DND-41 (cell line): ENCODE data around the gene CYP46A1.

Experiments
- ATAC-seq: fragments of 200-7000 bp; cut with Tn5 transposase; 3 replicates; pipeline ENCODE4 v1.9.1; 2021; ENCODE audit warnings: low read depth; ENCODE audit not compliant: insufficient read depth
- DNase-seq: peaks from one replicate; pipeline ENCODE4 v3.0.0-alpha.2; 2020
- H2AFZ ChIP-seq: 2 replicates; pipeline ENCODE4 v1.6.0; 2012; ENCODE audit warnings: low read depth, low read length
- H3K27ac ChIP-seq: 2 replicates; pipeline ENCODE4 v1.5.1; 2012; ENCODE audit warnings: low read length, inconsistent platforms
- H3K27me3 ChIP-seq: fragments of 200-600 bp; sonication (generic); 2 replicates; pipeline ENCODE4 v1.6.0; 2012; ENCODE audit warnings: low read length, mild to moderate bottlenecking, inconsistent platforms; ENCODE audit not compliant: insufficient read depth, poor library complexity
- H3K36me3 ChIP-seq: 2 replicates; pipeline ENCODE4 v1.5.1; 2012; ENCODE audit warnings: low read length, inconsistent platforms; ENCODE audit not compliant: insufficient read depth
- H3K4me1 ChIP-seq: 2 replicates; pipeline ENCODE4 v1.5.1; 2012; ENCODE audit warnings: mild to moderate bottlenecking, low read length; ENCODE audit not compliant: insufficient read depth
- H3K4me2 ChIP-seq: 2 replicates; pipeline ENCODE4 v1.6.0; 2012; ENCODE audit warnings: mild to moderate bottlenecking, moderate library complexity, low read length, inconsistent platforms; ENCODE audit not compliant: insufficient read depth
- H3K4me3 ChIP-seq, 2 experiments: fragments of 200-600 bp in 1 of 2; shearing (Covaris generic) in 1 of 2; 2 replicates each; pipeline ENCODE4 v1.5.1; 2012 to 2016; ENCODE audit warnings: inconsistent platforms in 2 of 2, low read length in 2 of 2, mild to moderate bottlenecking in 2 of 2, low read depth in 1 of 2, moderate library complexity in 1 of 2
- H3K79me2 ChIP-seq: 2 replicates; pipeline ENCODE4 v1.6.0; 2012; ENCODE audit warnings: low read length, inconsistent platforms; ENCODE audit not compliant: insufficient read depth
- H3K9ac ChIP-seq: 2 replicates; pipeline ENCODE4 v1.6.0; 2012; ENCODE audit warnings: low read depth, mild to moderate bottlenecking, inconsistent platforms, low read length, moderate library complexity
- H3K9me3 ChIP-seq: 2 replicates; pipeline ENCODE4 v1.5.1; 2012; ENCODE audit warnings: low read length, moderate library complexity, mild to moderate bottlenecking, inconsistent platforms; ENCODE audit not compliant: insufficient read depth, severe bottlenecking
- H4K20me1 ChIP-seq: 2 replicates; pipeline ENCODE4 v1.6.0; 2012; ENCODE audit warnings: low read length; ENCODE audit not compliant: insufficient read depth
- CTCF ChIP-seq: IDR thresholded peaks from 2 replicates; pipeline ENCODE4 v1.5.1; 2012; ENCODE audit warnings: borderline replicate concordance, low read length, moderate library complexity, mild to moderate bottlenecking; ENCODE audit not compliant: poor library complexity, severe bottlenecking; ENCODE audit errors: extremely low read depth
- EZH2 ChIP-seq: IDR thresholded peaks from 3 replicates; pipeline ENCODE4 v1.6.1; 2012; ENCODE audit warnings: borderline replicate concordance, low read depth, mild to moderate bottlenecking, moderate library complexity, low read length, inconsistent platforms; ENCODE audit not compliant: severe bottlenecking

CYP46A1 gene

DNA sequence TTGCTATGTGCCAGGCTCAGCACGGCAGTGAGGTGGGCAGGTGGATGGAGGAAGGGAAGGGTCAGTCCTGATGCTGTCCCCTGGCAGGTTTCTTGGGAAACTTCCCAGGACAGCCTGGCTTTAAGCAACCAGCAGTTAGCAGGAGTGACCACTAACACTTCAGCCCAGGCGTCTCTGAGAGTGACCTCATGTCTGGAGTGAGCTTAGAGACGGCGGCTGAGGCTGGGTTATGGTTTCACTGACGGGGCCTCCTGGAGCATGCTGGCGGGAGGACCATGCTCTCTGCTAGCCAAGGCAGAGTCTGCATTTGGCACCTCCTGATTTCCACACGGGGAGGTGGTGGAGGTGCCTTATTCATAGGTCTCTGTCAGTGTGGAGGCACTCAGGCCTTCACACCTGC lies 36.7 kb upstream of the CYP46A1 start:
- Histone ChIP-seq H3K4me3 (no peak overlapping the region), H3K27ac (no peak overlapping the region), H2AFZ (no peak overlapping the region), H3K27me3 (no peaks in the 10 kb centered on the region), H4K20me1 (peaks cover 5% of the 10 kb centered on the region; the same call in 1 of the 2 replicates), H3K79me2 (no peaks in the 10 kb centered on the region), H3K9ac (no peak overlapping the region), H3K36me3 (no peaks in the 10 kb centered on the region), H3K4me2 (no peak overlapping the region), H3K4me1 (no peaks in the 10 kb centered on the region), H3K9me3 (no peaks in the 10 kb centered on the region)
- TF ChIP-seq EZH2 (no peak), CTCF (no peak)
- DNase-seq (no peak), ATAC-seq (no peak)

- no peak for ATAC-seq
- H3K4me2 ChIP-seq, result no peak overlapping the region
Observed at GRCh38 chr14:99648027-99648784, 35.9 kb upstream of the CYP46A1 start.

DNA sequence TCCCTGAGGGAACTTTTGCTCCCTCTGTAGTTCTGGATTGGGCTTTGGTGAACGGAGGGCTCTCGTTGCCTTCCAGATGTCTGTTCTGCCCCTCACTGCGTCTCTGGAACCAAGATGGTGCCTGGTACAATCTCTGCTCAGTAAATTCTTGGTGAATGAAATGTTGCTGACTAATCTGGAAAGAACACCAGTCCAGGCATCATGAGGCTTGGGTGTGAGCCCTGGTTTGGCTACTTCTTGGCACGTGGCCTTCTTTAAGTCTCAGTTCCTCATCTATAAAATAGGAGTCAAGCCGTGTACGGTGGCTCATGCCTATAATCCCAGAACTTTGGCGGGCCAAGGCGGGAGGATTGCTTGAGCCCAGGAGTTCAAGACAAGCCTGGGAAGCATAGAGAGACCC lies 34.9 kb upstream of the CYP46A1 start:
- Histone ChIP-seq H3K36me3 (no peaks in the 10 kb centered on the region), H3K4me1 (no peaks in the 10 kb centered on the region), H3K27ac (no peak overlapping the region), H3K9me3 (no peaks in the 10 kb centered on the region), H3K4me2 (no peak overlapping the region), H3K4me3 (no peak overlapping the region), H2AFZ (no peak overlapping the region), H3K79me2 (no peaks in the 10 kb centered on the region), H3K27me3 (no peaks in the 10 kb centered on the region), H3K9ac (no peak overlapping the region), H4K20me1 (peaks cover 5% of the 10 kb centered on the region; the same call in 1 of the 2 replicates)
- ATAC-seq (no peak), DNase-seq (no peak)
- no peak for TF ChIP-seq CTCF
- no peak for TF ChIP-seq EZH2

More at GRCh38 chr14:99648027-99648784, 35.9 kb upstream of the CYP46A1 start:
- H3K27me3 ChIP-seq, result no peaks in the 10 kb centered on the region
- TF ChIP-seq EZH2, result no peak
- no peak for TF ChIP-seq CTCF
- no peak overlapping the region for H3K4me3 ChIP-seq
- H3K9me3 ChIP-seq, result no peaks in the 10 kb centered on the region
- H4K20me1 ChIP-seq, result peaks cover 5% of the 10 kb centered on the region; the same call in 1 of the 2 replicates
- no peak overlapping the region for H3K27ac ChIP-seq
- H3K9ac ChIP-seq, result no peak overlapping the region
- no peak for DNase-seq
- no peaks in the 10 kb centered on the region for H3K36me3 ChIP-seq
- H3K4me1 ChIP-seq, result no peaks in the 10 kb centered on the region
- no peaks in the 10 kb centered on the region for H3K79me2 ChIP-seq
- no peak overlapping the region for H2AFZ ChIP-seq
